IPS-NIHi11 (cell line): Measurements from ENCODE around the gene LPP.

Experiments
- DNase-seq: peaks from one replicate; pipeline ENCODE4 v3.0.0; 2012; ENCODE audit warnings: mixed read lengths, low spot score

The LPP gene

GRCh38 chr3:188274249-188274915 is 120.4 kb downstream of the LPP start:
- no peak for DNase-seq

GRCh38 chr3:188276375-188276774 is 122.4 kb downstream of the LPP start:
- no peak for DNase-seq

- no peak for DNase-seq
Observed at GRCh38 chr3:188278717-188279324, 124.9 kb downstream of the LPP start.

- DNase-seq = peak; percentile 48
Observed at GRCh38 chr3:188279502-188280335, 125.8 kb downstream of the LPP start.

- no peak for DNase-seq
Observed at GRCh38 chr3:188280627-188281026, 126.7 kb downstream of the LPP start.

- DNase-seq = no peak
Observed at GRCh38 chr3:188282871-188283270, 128.9 kb downstream of the LPP start.

- DNase-seq = no peak
Observed at GRCh38 chr3:188283347-188283746, 129.4 kb downstream of the LPP start.

- DNase-seq = no peak
Observed at GRCh38 chr3:188284455-188285212, 130.7 kb downstream of the LPP start.

- no peak for DNase-seq
Observed at GRCh38 chr3:188286087-188286513, 132.1 kb downstream of the LPP start.

GRCh38 chr3:188287339-188287738 is 133.4 kb downstream of the LPP start:
- DNase-seq = no peak

- DNase-seq = no peak
Observed at GRCh38 chr3:188287762-188288505, 134.0 kb downstream of the LPP start.

GRCh38 chr3:188292251-188292650 is 138.3 kb downstream of the LPP start:
- DNase-seq = no peak

GRCh38 chr3:188292827-188293226 is 138.9 kb downstream of the LPP start:
- no peak for DNase-seq

- no peak for DNase-seq
Observed at GRCh38 chr3:188294113-188294512, 140.2 kb downstream of the LPP start.

GRCh38 chr3:188294823-188295487 is 141.0 kb downstream of the LPP start:
- DNase-seq = no peak

GRCh38 chr3:188295876-188296275 is 141.9 kb downstream of the LPP start:
- DNase-seq = no peak

GRCh38 chr3:188296761-188297612 is 143.0 kb downstream of the LPP start:
- DNase-seq = no peak

GRCh38 chr3:188298585-188298984 is 144.6 kb downstream of the LPP start:
- DNase-seq = no peak

- no peak for DNase-seq
Observed at GRCh38 chr3:188299068-188299467, 145.1 kb downstream of the LPP start.

GRCh38 chr3:188299708-188300107 is 145.8 kb downstream of the LPP start:
- no peak for DNase-seq
